Lower leg skin (tissue), 3 donors: ENCODE results near the gene ARHGAP11A.

Experiments used
- POLR2A ChIP-seq, 2 donors: fragments of 450-650 bp; IDR thresholded peaks; one replicate each; pipeline ENCODE4 v1.6.1; 2016 to 2017; ENCODE audit warnings: antibody characterized with exemption in 2 of 2, mild to moderate bottlenecking in 1 of 2, moderate library complexity in 1 of 2
- TF ChIP-seq, protein P1 (sequence below), 3 donors: fragments of 450-650 bp; IDR thresholded peaks; one replicate each; pipeline ENCODE4 v1.5.1; 2016; ENCODE audit warnings: antibody characterized with exemption in 3 of 3, mild to moderate bottlenecking in 3 of 3, moderate library complexity in 2 of 3

DNA sequence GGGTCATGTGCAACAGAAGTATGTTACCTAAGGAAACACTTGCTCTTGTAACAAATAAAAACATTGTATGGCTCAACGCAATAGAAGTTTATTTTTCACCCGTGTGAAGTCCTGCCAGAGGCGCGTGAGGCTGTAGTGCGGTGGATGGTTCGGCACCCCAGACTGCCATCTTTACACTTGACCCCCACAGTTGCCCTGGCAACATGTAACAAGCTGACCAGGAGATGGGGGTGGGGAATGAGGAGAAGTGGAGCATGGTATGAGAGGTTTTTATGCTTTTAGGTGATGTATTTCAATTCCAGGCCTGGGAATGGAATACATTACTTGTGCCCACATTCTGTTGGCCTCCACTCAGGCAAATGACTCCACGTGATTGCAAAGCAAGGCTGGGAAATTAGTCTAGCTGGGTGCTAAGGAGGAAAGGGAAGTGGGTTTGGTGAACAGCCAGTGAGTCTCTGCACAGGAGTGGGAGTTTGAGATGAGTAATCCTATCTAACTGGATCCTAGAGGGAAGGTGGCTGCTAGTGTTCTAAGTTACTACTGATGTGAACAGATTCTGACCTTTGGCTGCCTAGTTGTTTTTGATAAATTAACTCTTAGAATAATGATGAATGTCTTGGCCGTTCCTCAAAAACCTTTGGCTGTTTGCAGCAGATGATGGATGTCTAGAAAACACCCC is 68.7 kb downstream of the ARHGAP11A start:
- TF ChIP-seq POLR2A (IDR thresholded peaks at IDR 0.05) = no peak
- TF ChIP-seq, protein P1, sequence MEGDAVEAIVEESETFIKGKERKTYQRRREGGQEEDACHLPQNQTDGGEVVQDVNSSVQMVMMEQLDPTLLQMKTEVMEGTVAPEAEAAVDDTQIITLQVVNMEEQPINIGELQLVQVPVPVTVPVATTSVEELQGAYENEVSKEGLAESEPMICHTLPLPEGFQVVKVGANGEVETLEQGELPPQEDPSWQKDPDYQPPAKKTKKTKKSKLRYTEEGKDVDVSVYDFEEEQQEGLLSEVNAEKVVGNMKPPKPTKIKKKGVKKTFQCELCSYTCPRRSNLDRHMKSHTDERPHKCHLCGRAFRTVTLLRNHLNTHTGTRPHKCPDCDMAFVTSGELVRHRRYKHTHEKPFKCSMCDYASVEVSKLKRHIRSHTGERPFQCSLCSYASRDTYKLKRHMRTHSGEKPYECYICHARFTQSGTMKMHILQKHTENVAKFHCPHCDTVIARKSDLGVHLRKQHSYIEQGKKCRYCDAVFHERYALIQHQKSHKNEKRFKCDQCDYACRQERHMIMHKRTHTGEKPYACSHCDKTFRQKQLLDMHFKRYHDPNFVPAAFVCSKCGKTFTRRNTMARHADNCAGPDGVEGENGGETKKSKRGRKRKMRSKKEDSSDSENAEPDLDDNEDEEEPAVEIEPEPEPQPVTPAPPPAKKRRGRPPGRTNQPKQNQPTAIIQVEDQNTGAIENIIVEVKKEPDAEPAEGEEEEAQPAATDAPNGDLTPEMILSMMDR (IDR thresholded peaks at IDR 0.05) = no peak
